Endothelial cell of umbilical vein (primary cell): ENCODE data around the gene GIPC3. TPM values are rescaled to one million over a fixed set of nuclear protein-coding genes. Genes with fewer than 3 reads are reported as not detected.

Experiments
- BruUV-seq: library from RNA; stranded (reverse); fragments of 400-500 nt; replicated peaks from 2 replicates; lab custom pipeline; 2021; lab: Mats Ljungman, UMichigan
- CTCF ChIA-PET: fragments of 300-600, 350-600 bp; sonication (Branson Sonifier 250); formaldehyde crosslinking; loops from one replicate; lab custom pipeline; 2021; ENCODE audit warnings: antibody characterized with exemption, inconsistent platforms; lab: Charles Lee
- POLR2A ChIA-PET: fragments of 300-600, 350-600 bp; sonication (Branson Sonifier 250); formaldehyde crosslinking; loops from one replicate; lab custom pipeline; 2021; ENCODE audit warnings: antibody characterized with exemption, inconsistent platforms; lab: Charles Lee
- DNase-seq: peaks from one replicate; pipeline ENCODE4 v3.0.0-alpha.2; 2011; ENCODE audit warnings: low read depth, low spot score
- FAIRE-seq: peaks from 2 replicates; lab custom pipeline; 2011; peaks lifted over from hg19 to GRCh38; lab: Jason Lieb, UNC
- H2AFZ ChIP-seq: 2 replicates; pipeline ENCODE4 v1.6.0; 2012; ENCODE audit warnings: low read depth, low read length, control low read depth, inconsistent platforms
- H3K27ac ChIP-seq: 2 replicates; pipeline ENCODE4 v1.5.1; 2011; ENCODE audit warnings: low read depth, mild to moderate bottlenecking, control low read depth, low read length, moderate library complexity; ENCODE audit not compliant: insufficient read depth
- H3K27me3 ChIP-seq, 2 experiments: 2 replicates each; pipeline versions ENCODE4 v1.6.0 to v1.6.1; 2011; ENCODE audit warnings: low read length in 2 of 2, mixed read lengths in 1 of 2; ENCODE audit not compliant: control insufficient read depth in 2 of 2, insufficient read depth in 2 of 2
- H3K36me3 ChIP-seq, 2 experiments: 2 replicates in 1 of 2; 3 replicates in 1 of 2; pipeline ENCODE4 v1.5.1; 2011; ENCODE audit warnings: low read length in 2 of 2, mild to moderate bottlenecking in 1 of 2, moderate library complexity in 1 of 2; ENCODE audit not compliant: control insufficient read depth in 2 of 2, insufficient read depth in 2 of 2; ENCODE audit errors: extremely low read depth in 1 of 2
- H3K4me1 ChIP-seq: 3 replicates; pipeline ENCODE4 v1.5.1; 2011; ENCODE audit warnings: mild to moderate bottlenecking, low read length; ENCODE audit not compliant: control insufficient read depth, insufficient read depth; ENCODE audit errors: extremely low read depth
- H3K4me2 ChIP-seq: 2 replicates; pipeline ENCODE4 v1.6.1; 2011; ENCODE audit warnings: low read length, control low read depth, mixed read lengths; ENCODE audit not compliant: insufficient read depth
- H3K4me3 ChIP-seq, 3 experiments: fragments of 200-600 bp in 1 of 3; sonication (generic), shearing (Covaris generic) in 1 of 3; replicated peaks in 1 of 3; 2 replicates each; pipeline ENCODE4 v1.5.1; 2011 to 2016; ENCODE audit warnings: control low read depth in 3 of 3, low read length in 3 of 3, mild to moderate bottlenecking in 2 of 3, inconsistent platforms in 1 of 3, low read depth in 1 of 3, moderate library complexity in 1 of 3; ENCODE audit not compliant: insufficient read depth in 1 of 3
- H3K79me2 ChIP-seq: 2 replicates; pipeline ENCODE4 v1.6.0; 2012; ENCODE audit warnings: low read length, inconsistent platforms; ENCODE audit not compliant: control insufficient read depth, insufficient read depth
- H3K9ac ChIP-seq: replicated peaks from 2 replicates; pipeline ENCODE3; 2011; ENCODE audit warnings: low read length, control low read depth; ENCODE audit not compliant: insufficient read depth; ENCODE audit errors: extremely low read depth
- H3K9me1 ChIP-seq: replicated peaks from 3 replicates; pipeline ENCODE4 v1.6.0; 2011; ENCODE audit warnings: mild to moderate bottlenecking, low read length; ENCODE audit not compliant: control insufficient read depth, insufficient read depth; ENCODE audit errors: extremely low read depth
- H3K9me3 ChIP-seq: replicated peaks from 2 replicates; pipeline ENCODE4 v1.5.1; 2012; ENCODE audit warnings: low read length, inconsistent platforms; ENCODE audit not compliant: control insufficient read depth, insufficient read depth
- H4K20me1 ChIP-seq: replicated peaks from 2 replicates; pipeline ENCODE3; 2011; ENCODE audit warnings: mild to moderate bottlenecking, low read length; ENCODE audit not compliant: control insufficient read depth, insufficient read depth; ENCODE audit errors: extremely low read depth
- CTCF ChIP-seq, 2 donors: IDR thresholded peaks; 1 replicate in 1 of 2; 2 replicates in 1 of 2; pipeline ENCODE4 v1.5.1; 2011; ENCODE audit warnings: low read length in 2 of 2, mild to moderate bottlenecking in 2 of 2, moderate library complexity in 2 of 2, control low read depth in 1 of 2, inconsistent platforms in 1 of 2, low read depth in 1 of 2; ENCODE audit not compliant: insufficient read depth in 1 of 2; ENCODE audit errors: extremely low read depth in 1 of 2
- EZH2 ChIP-seq: IDR thresholded peaks from 2 replicates; pipeline ENCODE4 v1.6.1; 2012; ENCODE audit warnings: borderline replicate concordance, low read depth, mild to moderate bottlenecking, moderate library complexity, low read length, inconsistent platforms; ENCODE audit not compliant: severe bottlenecking
- FOS ChIP-seq: IDR thresholded peaks from 2 replicates; pipeline ENCODE4 v1.6.1; 2011; ENCODE audit warnings: mild to moderate bottlenecking, low read length, moderate library complexity, borderline replicate concordance; ENCODE audit not compliant: insufficient read depth
- GATA2 ChIP-seq: IDR thresholded peaks from 2 replicates; pipeline ENCODE4 v1.7.0; 2011; ENCODE audit warnings: low read depth, mild to moderate bottlenecking, moderate library complexity, mixed read lengths, low read length; ENCODE audit not compliant: insufficient read length, insufficient read depth
- JUN ChIP-seq: IDR thresholded peaks from 2 replicates; pipeline ENCODE4 v1.6.1; 2011; ENCODE audit warnings: borderline replicate concordance, low read depth; ENCODE audit not compliant: insufficient read length, insufficient read depth
- MAX ChIP-seq: IDR thresholded peaks from 2 replicates; pipeline ENCODE4 v1.6.1; 2011; ENCODE audit not compliant: insufficient read depth, insufficient read length
- MYC ChIP-seq: IDR thresholded peaks from one replicate; pipeline ENCODE4 v1.6.1; 2011; ENCODE audit warnings: mild to moderate bottlenecking, low read depth, low read length
- POLR2A ChIP-seq: IDR thresholded peaks from 2 replicates; pipeline ENCODE4 v1.6.1; 2012; ENCODE audit warnings: low read depth, mild to moderate bottlenecking, control low read depth, low read length
- POLR2AphosphoS5 ChIP-seq: IDR thresholded peaks from 2 replicates; pipeline ENCODE4 v1.6.1; 2012; ENCODE audit warnings: low read depth, mild to moderate bottlenecking, control low read depth, low read length, moderate library complexity; ENCODE audit not compliant: insufficient read depth
- dilution Hi-C: fragments of 300-500 bp; cut with MboI; formaldehyde crosslinking; loops from one replicate; pipeline ENCODE4 v1.15.0; 2019; ENCODE audit warnings: low sequenced_read_pairs; ENCODE audit not compliant: extremely low pct_ligation_motif_present
- intact Hi-C: fragments of 100-400 bp; cut with micrococcal nuclease; formaldehyde crosslinking; loops from one replicate; pipeline ENCODE4 v1.10.0; 2022
- polyA plus RNA-seq, 4 experiments: library from polyadenylated mRNA; depleted of rRNA in 3 of 4; stranded (reverse) in 3 of 4; unstranded in 1 of 4; fragments of >200 nt; gene quantifications; 2 replicates each; pipeline versions ENCODE4 v1.2.1 to v1.2.3, GENCODE V29; 2011 to 2012; ENCODE audit warnings: missing spikeins in 1 of 4
- total RNA-seq: library from RNA; stranded (reverse); gene quantifications from 2 replicates; pipeline ENCODE4 v1.2.3, GENCODE V29; 2021

GIPC3 gene
- total and polyA plus RNA-seq, 2 donors (not counting 3 experiments of a cell fraction or from before 2014, with no cell fraction given) = 2.2 to 6.6 TPM

- FAIRE-seq (no peak), DNase-seq (no peak)
- H2AFZ ChIP-seq = no peak overlapping the region
- H3K9ac ChIP-seq = no peak overlapping the region
- H3K27me3 ChIP-seq = no peaks in the 10 kb centered on the region
- H3K36me3 ChIP-seq = peaks cover 4 to 30% of the 10 kb centered on the region in 2 experiments
- dilution Hi-C loops = no loop called here
- ChIA-PET POLR2A (no interaction called here), CTCF (interaction anchor here (1.6 kb wide), 1 partner anchor 328 kb away, joined by 3 read pairs; no protein-coding TSS in a partner anchor)
- H3K9me3 ChIP-seq = no peaks in the 10 kb centered on the region
- H3K4me1 ChIP-seq = no peaks in the 10 kb centered on the region
- no TSS peak for BruUV-seq
- intact Hi-C loops = no loop called here
- no peak overlapping the region for H3K4me3 ChIP-seq
- TF ChIP-seq FOS = no peak
- no peak for TF ChIP-seq GATA2
- TF ChIP-seq POLR2AphosphoS5 = no peak
- TF ChIP-seq JUN = no peak
- TF ChIP-seq MYC = no peak
- TF ChIP-seq EZH2 = no peak
- no peak for TF ChIP-seq POLR2A
- no peak for TF ChIP-seq MAX
- no peak for TF ChIP-seq CTCF (IDR thresholded peaks at IDR 0.05; ENCODE audit: extremely low read depth in 1 of 2, insufficient read depth in 1 of 2, low read depth in 1 of 2, low read length in 2 of 2)
- no peaks in the 10 kb centered on the region for H3K79me2 ChIP-seq
- no peak overlapping the region for H3K4me2 ChIP-seq
- no peak overlapping the region for H3K27ac ChIP-seq
- H4K20me1 ChIP-seq = no peaks in the 10 kb centered on the region
- no peaks in the 10 kb centered on the region for H3K9me1 ChIP-seq
These were observed 48.3 kb downstream of the GIPC3 start for GRCh38 chr19:3633559-3633988.
